Stimulated activated CD8-positive, alpha-beta memory T cell treated with anti-CD3 and anti-CD28 coated beads, Interleukin-15, amount 100 ng/mL, for 48 hours (primary cell): ENCODE data around the gene MYH9.

Experiments used
- DNase-seq, 2 donors: peaks; one replicate each; pipeline ENCODE4 v3.0.0-alpha.2; 2020; ENCODE audit warnings: low read depth in 2 of 2

Gene MYH9

GRCh38 chr22:36311386-36312085, 76.2 kb downstream of the MYH9 start:
- DNase-seq = no peak

GRCh38 chr22:36308880-36309279, 78.9 kb downstream of the MYH9 start:
- DNase-seq = no peak

- DNase-seq = no peak
These were observed 81.5 kb downstream of the MYH9 start for GRCh38 chr22:36306227-36306626.

- no peak for DNase-seq
These were observed 82.0 kb downstream of the MYH9 start for GRCh38 chr22:36305813-36306212.

GRCh38 chr22:36304429-36304828, 83.3 kb downstream of the MYH9 start:
- no peak for DNase-seq

GRCh38 chr22:36303874-36304273, 83.9 kb downstream of the MYH9 start:
- no peak for DNase-seq

GRCh38 chr22:36303115-36303467, 84.7 kb downstream of the MYH9 start:
- no peak for DNase-seq

- DNase-seq = no peak
These were observed 85.2 kb downstream of the MYH9 start for GRCh38 chr22:36302439-36303114.

- no peak for DNase-seq
These were observed 85.9 kb downstream of the MYH9 start for GRCh38 chr22:36301851-36302250.

- DNase-seq = peak; percentile 60 to 61
These were observed 86.4 kb downstream of the MYH9 start for GRCh38 chr22:36301384-36301828.

GRCh38 chr22:36300396-36301212, 87.2 kb downstream of the MYH9 start:
- DNase-seq = no peak

- DNase-seq = no peak
These were observed 87.9 kb downstream of the MYH9 start for GRCh38 chr22:36299911-36300310.

GRCh38 chr22:36299295-36299694, 88.5 kb downstream of the MYH9 start:
- no peak for DNase-seq

- DNase-seq = no peak
These were observed 89.2 kb downstream of the MYH9 start for GRCh38 chr22:36298601-36299000.

GRCh38 chr22:36298118-36298517, 89.6 kb downstream of the MYH9 start:
- no peak for DNase-seq

GRCh38 chr22:36297568-36297967, 90.2 kb downstream of the MYH9 start:
- no peak for DNase-seq

- no peak for DNase-seq
These were observed 91.1 kb downstream of the MYH9 start for GRCh38 chr22:36296690-36297089.

- no peak for DNase-seq
These were observed 92.5 kb downstream of the MYH9 start for GRCh38 chr22:36295247-36295646.

GRCh38 chr22:36294801-36295200, 93.0 kb downstream of the MYH9 start:
- no peak for DNase-seq

GRCh38 chr22:36294293-36294620, 93.5 kb downstream of the MYH9 start:
- DNase-seq = no peak

- DNase-seq = no peak
These were observed 94.0 kb downstream of the MYH9 start for GRCh38 chr22:36293606-36294292.

GRCh38 chr22:36292823-36293530, 94.8 kb downstream of the MYH9 start:
- DNase-seq = no peak
